ENCODE data around the gene MINDY4B. TPM values are rescaled to one million over a fixed set of nuclear protein-coding genes. Genes with fewer than 3 reads are reported as not detected.

Gene MINDY4B
- total RNA-seq, 1 experiment from 2014 or later, result not detected

- intact Hi-C loops (cut with micrococcal nuclease; ENCODE audit: unreplicated experiment), result no loop called here
- CTCF ChIA-PET, result no interaction called here
- Histone ChIP-seq H3K9me3 (ENCODE audit: low read depth, low read length, poor library complexity, severe bottlenecking) (no peaks in the 10 kb centered on the region), H3K27ac (ENCODE audit: low read depth, low read length, poor library complexity, severe bottlenecking) (no peak overlapping the region), H3K4me3 (ENCODE audit: low read depth, low read length, poor library complexity, severe bottlenecking) (no peak overlapping the region), H3K4me1 (ENCODE audit: insufficient read depth, low read length, poor library complexity, severe bottlenecking) (no peaks in the 10 kb centered on the region), H3K36me3 (ENCODE audit: insufficient read depth, low read length, poor library complexity, severe bottlenecking) (no peaks in the 10 kb centered on the region), H3K27me3 (replicated peaks; ENCODE audit: insufficient read depth, low read depth, low read length, poor library complexity) (no peaks in the 10 kb centered on the region)
- BruUV-seq (replicated peaks), result no TSS peak
- DNase-seq (ENCODE audit: low spot score), result no peak
- POLR2A ChIA-PET (ENCODE audit: low non-redundant PET), result no interaction called here
- TF ChIP-seq CTCF (conservative IDR thresholded peaks at IDR 0.05; ENCODE audit: low read depth, low read length) (no peak), EZH2 (IDR thresholded peaks at IDR 0.05; ENCODE audit: borderline replicate concordance, low read depth, low read length, poor library complexity, severe bottlenecking) (no peak)
Observed at GRCh38 chr3:150847433-150847832, 57.8 kb downstream of the MINDY4B start.

- H3K36me3 ChIP-seq (ENCODE audit: insufficient read depth, low read length, poor library complexity, severe bottlenecking), result no peaks in the 10 kb centered on the region
Observed at GRCh38 chr3:150844484-150844883, 60.8 kb downstream of the MINDY4B start.

GRCh38 chr3:150843241-150843640, 62.0 kb downstream of the MINDY4B start:
- ChIA-PET CTCF (no interaction called here), POLR2A (ENCODE audit: low non-redundant PET) (no interaction called here)
- BruUV-seq (replicated peaks), result no TSS peak
- Histone ChIP-seq H3K27me3 (replicated peaks; ENCODE audit: insufficient read depth, low read depth, low read length, poor library complexity) (no peaks in the 10 kb centered on the region), H3K9me3 (ENCODE audit: low read depth, low read length, poor library complexity, severe bottlenecking) (no peaks in the 10 kb centered on the region), H3K36me3 (ENCODE audit: insufficient read depth, low read length, poor library complexity, severe bottlenecking) (no peaks in the 10 kb centered on the region), H3K4me1 (ENCODE audit: insufficient read depth, low read length, poor library complexity, severe bottlenecking) (no peaks in the 10 kb centered on the region), H3K4me3 (ENCODE audit: low read depth, low read length, poor library complexity, severe bottlenecking) (no peak overlapping the region), H3K27ac (ENCODE audit: low read depth, low read length, poor library complexity, severe bottlenecking) (no peak overlapping the region)
- no peak for TF ChIP-seq EZH2 (IDR thresholded peaks at IDR 0.05; ENCODE audit: borderline replicate concordance, low read depth, low read length, poor library complexity, severe bottlenecking)
- TF ChIP-seq CTCF (conservative IDR thresholded peaks at IDR 0.05; ENCODE audit: low read depth, low read length), result no peak
- intact Hi-C loops (cut with micrococcal nuclease; ENCODE audit: unreplicated experiment), result no loop called here
- no peak for DNase-seq (ENCODE audit: low spot score)

More at GRCh38 chr3:150844484-150844883, 60.8 kb downstream of the MINDY4B start:
- Histone ChIP-seq H3K4me3 (ENCODE audit: low read depth, low read length, poor library complexity, severe bottlenecking) (no peak overlapping the region), H3K4me1 (ENCODE audit: insufficient read depth, low read length, poor library complexity, severe bottlenecking) (no peaks in the 10 kb centered on the region), H3K27me3 (replicated peaks; ENCODE audit: insufficient read depth, low read depth, low read length, poor library complexity) (no peaks in the 10 kb centered on the region), H3K27ac (ENCODE audit: low read depth, low read length, poor library complexity, severe bottlenecking) (no peak overlapping the region), H3K9me3 (ENCODE audit: low read depth, low read length, poor library complexity, severe bottlenecking) (no peaks in the 10 kb centered on the region)
- ChIA-PET POLR2A (ENCODE audit: low non-redundant PET) (no interaction called here), CTCF (no interaction called here)
- no TSS peak for BruUV-seq (replicated peaks)
- TF ChIP-seq EZH2 (IDR thresholded peaks at IDR 0.05; ENCODE audit: borderline replicate concordance, low read depth, low read length, poor library complexity, severe bottlenecking) (no peak), CTCF (conservative IDR thresholded peaks at IDR 0.05; ENCODE audit: low read depth, low read length) (no peak)
- DNase-seq (ENCODE audit: low spot score), result no peak
- intact Hi-C loops (cut with micrococcal nuclease; ENCODE audit: unreplicated experiment), result no loop called here
